ENCODE data around the gene TNFRSF12A.

The TNFRSF12A gene

GRCh38 chr16:3071655-3072054 lies 51.5 kb downstream of the TNFRSF12A start:
- H3K4me1 Mint-ChIP-seq = peaks cover 13% of the 10 kb centered on the region
- no peak overlapping the region for H3K27ac Mint-ChIP-seq
- no peaks in the 10 kb centered on the region for H3K36me3 Mint-ChIP-seq (ENCODE audit: low read depth)
- no peaks in the 10 kb centered on the region for H3K9me3 Mint-ChIP-seq
- H3K27me3 Mint-ChIP-seq (ENCODE audit: low read depth) = peaks cover 19% of the 10 kb centered on the region
- no peak for TF ChIP-seq CTCF (IDR thresholded peaks at IDR 0.05; ENCODE audit: unreplicated experiment in 3 of 3)
- H3K4me3 Mint-ChIP-seq = no peak overlapping the region

Measured in nephron (organoid).